SU-DHL-6 (cell line): Measurements from ENCODE around the gene PLAC1.

ENCODE experiments used
- H2AFZ ChIP-seq: fragments of 200-600 bp; sonication (generic); 2 replicates; pipeline ENCODE4 v1.6.1; 2014; ENCODE audit warnings: low read depth, mild to moderate bottlenecking, moderate library complexity, mixed read lengths, antibody characterized with exemption, low read length; ENCODE audit not compliant: severe bottlenecking
- H3F3A ChIP-seq: fragments of 200-600 bp; shearing (Covaris generic); 2 replicates; pipeline ENCODE4 v1.6.0; 2016; ENCODE audit warnings: antibody characterized with exemption, mild to moderate bottlenecking; ENCODE audit not compliant: insufficient read depth
- H3K27ac ChIP-seq: fragments of 200-600 bp; sonication (generic); 2 replicates; pipeline ENCODE4 v1.5.1; 2016; ENCODE audit warnings: low read depth, mild to moderate bottlenecking, low read length, moderate library complexity, mixed read lengths
- H3K27me3 ChIP-seq: fragments of 200-600 bp; sonication (generic), shearing (Covaris generic); 2 replicates; pipeline ENCODE4 v1.6.0; 2014; ENCODE audit warnings: mild to moderate bottlenecking, low read length
- H3K36me3 ChIP-seq: fragments of 200-600 bp; sonication (generic); 2 replicates; pipeline ENCODE4 v1.6.1; 2014; ENCODE audit warnings: mild to moderate bottlenecking, low read length, mixed read lengths
- H3K4me2 ChIP-seq: fragments of 300-600, 200-600 bp; shearing (Covaris generic), sonication (generic); 2 replicates; pipeline ENCODE4 v1.6.0; 2014; ENCODE audit warnings: low read length, low read depth, mild to moderate bottlenecking; ENCODE audit not compliant: poor library complexity, severe bottlenecking
- H3K4me3 ChIP-seq: fragments of 200-600 bp; sonication (generic); 2 replicates; pipeline ENCODE4 v1.5.1; 2014; ENCODE audit warnings: antibody characterized with exemption, low read length, mild to moderate bottlenecking, mixed read lengths; ENCODE audit not compliant: insufficient read depth, poor library complexity, severe bottlenecking
- H3K79me2 ChIP-seq: fragments of 200-600 bp; sonication (generic); 2 replicates; pipeline ENCODE4 v1.6.1; 2014; ENCODE audit warnings: mild to moderate bottlenecking, low read length, moderate library complexity; ENCODE audit not compliant: insufficient read depth
- H3K9ac ChIP-seq: fragments of 200-600 bp; sonication (generic); 2 replicates; pipeline ENCODE4 v1.7.0; 2014; ENCODE audit warnings: mild to moderate bottlenecking, low read length
- H3K9me2 ChIP-seq: fragments of 200-600 bp; sonication (generic); replicated peaks from 2 replicates; pipeline ENCODE4 v1.6.1; 2014; ENCODE audit warnings: low read length; ENCODE audit not compliant: insufficient read depth
- H3K9me3 ChIP-seq: fragments of 200-600 bp; sonication (generic); 2 replicates; pipeline ENCODE4 v1.6.1; 2014; ENCODE audit warnings: low read length, mixed read lengths; ENCODE audit not compliant: insufficient read depth
- H4K20me1 ChIP-seq: fragments of 200-600 bp; sonication (generic); 2 replicates; pipeline ENCODE4 v1.6.1; 2014; ENCODE audit warnings: low read depth, mild to moderate bottlenecking, antibody characterized with exemption, low read length, moderate library complexity, mixed read lengths
- EZH2phosphoT487 ChIP-seq: fragments of 200-600 bp; sonication (generic), shearing (Covaris generic); conservative IDR thresholded peaks from 2 replicates; pipeline ENCODE4 v1.6.1; 2018; ENCODE audit warnings: mild to moderate bottlenecking, antibody characterized with exemption, low read length, moderate library complexity, mixed read lengths
- TF ChIP-seq, protein P1 (sequence below): fragments of 200-600 bp; sonication (generic); IDR thresholded peaks from one replicate; pipeline ENCODE4 v1.5.1; 2017; ENCODE audit warnings: antibody characterized with exemption, mild to moderate bottlenecking, low read length, moderate library complexity; ENCODE audit not compliant: insufficient read depth, poor library complexity, severe bottlenecking

Gene PLAC1, protein sequence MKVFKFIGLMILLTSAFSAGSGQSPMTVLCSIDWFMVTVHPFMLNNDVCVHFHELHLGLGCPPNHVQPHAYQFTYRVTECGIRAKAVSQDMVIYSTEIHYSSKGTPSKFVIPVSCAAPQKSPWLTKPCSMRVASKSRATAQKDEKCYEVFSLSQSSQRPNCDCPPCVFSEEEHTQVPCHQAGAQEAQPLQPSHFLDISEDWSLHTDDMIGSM

DNA sequence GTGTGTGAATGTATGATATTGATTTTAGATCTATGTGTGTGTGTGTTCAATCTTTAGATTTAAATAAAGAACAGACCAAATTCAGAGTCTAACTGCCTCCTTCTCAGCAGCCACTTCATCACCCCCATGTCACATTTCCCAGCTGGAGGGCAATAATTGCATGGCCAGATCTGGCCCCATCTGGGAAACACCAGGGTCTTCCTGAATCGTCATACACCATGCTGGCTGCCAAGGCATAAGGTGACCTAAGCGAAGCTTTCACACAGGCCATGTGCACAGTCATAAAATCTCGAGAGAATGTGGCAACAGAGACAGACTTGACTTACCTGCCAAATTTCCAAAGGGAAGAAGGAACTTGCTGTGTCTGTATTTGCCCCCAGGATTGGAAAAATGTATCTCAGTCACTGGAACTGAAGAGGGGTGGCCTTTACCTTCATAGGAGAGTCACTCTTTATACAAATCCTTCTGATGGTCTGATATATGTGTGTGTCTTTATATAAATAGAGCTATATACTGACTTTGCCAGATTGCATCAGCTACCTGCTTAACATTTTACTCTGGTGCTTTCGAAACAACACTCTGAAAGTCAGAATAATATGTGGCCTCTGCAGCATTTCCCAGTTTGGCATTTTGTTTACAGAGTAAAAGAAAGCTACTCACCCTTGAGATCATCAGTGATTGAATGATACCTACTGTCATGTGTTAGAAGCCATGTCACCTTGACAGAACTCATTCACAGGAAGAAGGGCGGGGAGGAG, at the start of gene PLAC1:
Gene PLAC1 (minus strand): TSS at position 470 of the 758 bp plus-strand sequence. CDS start 91,789 bp downstream, outside the sequence.
- no peaks in the 10 kb centered on the region for H4K20me1 ChIP-seq
- H3K27me3 ChIP-seq, result no peaks in the 10 kb centered on the region
- no peak within 1 kb of the TSS for H3K4me3 ChIP-seq
- H3F3A ChIP-seq, result no peaks in the 10 kb centered on the region
- H3K9ac ChIP-seq, result no peak within 1 kb of the TSS
- H3K36me3 ChIP-seq, result no peaks in the 10 kb centered on the region
- no peaks in the 10 kb centered on the region for H3K79me2 ChIP-seq
- H3K9me3 ChIP-seq, result no peaks in the 10 kb centered on the region
- no peak for TF ChIP-seq EZH2phosphoT487
- TF ChIP-seq, protein P1, sequence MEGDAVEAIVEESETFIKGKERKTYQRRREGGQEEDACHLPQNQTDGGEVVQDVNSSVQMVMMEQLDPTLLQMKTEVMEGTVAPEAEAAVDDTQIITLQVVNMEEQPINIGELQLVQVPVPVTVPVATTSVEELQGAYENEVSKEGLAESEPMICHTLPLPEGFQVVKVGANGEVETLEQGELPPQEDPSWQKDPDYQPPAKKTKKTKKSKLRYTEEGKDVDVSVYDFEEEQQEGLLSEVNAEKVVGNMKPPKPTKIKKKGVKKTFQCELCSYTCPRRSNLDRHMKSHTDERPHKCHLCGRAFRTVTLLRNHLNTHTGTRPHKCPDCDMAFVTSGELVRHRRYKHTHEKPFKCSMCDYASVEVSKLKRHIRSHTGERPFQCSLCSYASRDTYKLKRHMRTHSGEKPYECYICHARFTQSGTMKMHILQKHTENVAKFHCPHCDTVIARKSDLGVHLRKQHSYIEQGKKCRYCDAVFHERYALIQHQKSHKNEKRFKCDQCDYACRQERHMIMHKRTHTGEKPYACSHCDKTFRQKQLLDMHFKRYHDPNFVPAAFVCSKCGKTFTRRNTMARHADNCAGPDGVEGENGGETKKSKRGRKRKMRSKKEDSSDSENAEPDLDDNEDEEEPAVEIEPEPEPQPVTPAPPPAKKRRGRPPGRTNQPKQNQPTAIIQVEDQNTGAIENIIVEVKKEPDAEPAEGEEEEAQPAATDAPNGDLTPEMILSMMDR, result no peak
- no peaks in the 10 kb centered on the region for H3K9me2 ChIP-seq
- H2AFZ ChIP-seq, result no peak within 1 kb of the TSS
- no peak within 1 kb of the TSS for H3K4me2 ChIP-seq
- H3K27ac ChIP-seq, result no peak within 1 kb of the TSS

DNA sequence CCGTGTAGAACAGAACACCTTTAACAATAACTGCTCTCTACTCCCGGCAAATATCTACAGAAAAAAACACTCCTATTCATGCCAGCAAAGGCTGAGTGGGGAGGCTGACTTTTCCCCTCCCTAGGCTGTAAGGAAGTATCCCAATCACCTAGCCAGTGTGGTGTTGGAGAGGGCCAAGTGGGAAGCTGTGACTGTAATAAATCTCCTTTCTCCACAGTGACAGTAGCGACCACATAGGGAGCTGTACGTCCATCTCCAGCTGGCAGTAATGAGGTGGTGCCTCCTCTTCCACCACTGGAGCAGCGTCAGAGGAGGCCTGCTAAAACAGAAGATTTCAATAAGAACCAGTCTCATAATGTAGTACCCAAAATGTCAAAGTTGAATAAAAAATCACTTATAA, 47.9 kb upstream of the PLAC1 start:
- H4K20me1 ChIP-seq, result no peaks in the 10 kb centered on the region
- H3F3A ChIP-seq, result no peaks in the 10 kb centered on the region
- H3K79me2 ChIP-seq, result no peaks in the 10 kb centered on the region
- H3K9me2 ChIP-seq, result no peaks in the 10 kb centered on the region
- H2AFZ ChIP-seq, result no peak overlapping the region
- no peaks in the 10 kb centered on the region for H3K36me3 ChIP-seq
- H3K27me3 ChIP-seq, result no peaks in the 10 kb centered on the region
- no peak overlapping the region for H3K4me2 ChIP-seq
- no peaks in the 10 kb centered on the region for H3K9me3 ChIP-seq
- no peak overlapping the region for H3K4me3 ChIP-seq
- no peak for TF ChIP-seq EZH2phosphoT487
- TF ChIP-seq, protein P1, result no peak
- no peak overlapping the region for H3K27ac ChIP-seq
- no peak overlapping the region for H3K9ac ChIP-seq

DNA sequence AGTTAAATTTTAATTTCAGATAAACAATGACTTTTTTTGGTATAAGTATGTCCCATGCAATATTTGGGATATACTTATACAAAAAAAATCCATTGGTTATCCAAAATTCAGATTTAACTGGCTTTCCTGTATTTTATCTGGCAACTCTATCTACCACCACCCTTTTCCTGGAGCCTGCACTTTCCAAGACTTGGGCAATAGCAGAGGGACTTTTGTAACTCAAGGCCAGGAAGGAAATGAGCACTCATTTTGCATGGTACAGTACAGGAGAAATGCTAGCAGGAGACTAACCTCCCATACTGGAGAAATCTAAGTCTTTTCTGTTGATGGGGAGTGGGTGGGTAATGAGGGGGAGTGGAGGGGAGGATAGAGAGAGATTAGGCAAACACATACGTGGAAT, 37.7 kb upstream of the PLAC1 start:
- Histone ChIP-seq H3K79me2 (no peaks in the 10 kb centered on the region), H3F3A (no peaks in the 10 kb centered on the region), H3K9ac (no peak overlapping the region), H3K9me3 (no peaks in the 10 kb centered on the region), H2AFZ (no peak overlapping the region), H3K27ac (no peak overlapping the region), H3K27me3 (no peaks in the 10 kb centered on the region), H4K20me1 (no peaks in the 10 kb centered on the region), H3K36me3 (no peaks in the 10 kb centered on the region), H3K9me2 (no peaks in the 10 kb centered on the region), H3K4me2 (no peak overlapping the region), H3K4me3 (no peak overlapping the region)
- no peak for TF ChIP-seq EZH2phosphoT487
- TF ChIP-seq, protein P1, result no peak
